Mononuclear cell (primary cell): Measurements from ENCODE around the gene PELO. TPM values are rescaled to one million over a fixed set of nuclear protein-coding genes. Genes with fewer than 3 reads are reported as not detected.
"Not testable (repeated sequence)": the region's sequence is repeated elsewhere in the genome, so short reads cannot be mapped to it uniquely, and the experiment has no call there.

Experiments
- H3K27me3 ChIP-seq: 2 replicates; pipeline ENCODE4 v1.6.0; 2011; ENCODE audit warnings: low read length, control low read depth; ENCODE audit not compliant: insufficient read depth
- H3K4me1 ChIP-seq: 2 replicates; pipeline ENCODE4 v1.5.1; 2011; ENCODE audit warnings: mild to moderate bottlenecking, low read length, control low read depth; ENCODE audit not compliant: insufficient read depth
- H3K4me3 ChIP-seq: 2 replicates; pipeline ENCODE4 v1.5.1; 2011; ENCODE audit warnings: mild to moderate bottlenecking, low read length, moderate library complexity
- H3K9me3 ChIP-seq: 2 replicates; pipeline ENCODE4 v1.5.1; 2011; ENCODE audit warnings: low read depth, mild to moderate bottlenecking, control low read depth, low read length
- total RNA-seq: library from RNA; depleted of rRNA; stranded (reverse); fragments of >200 nt; gene quantifications from one replicate; pipeline ENCODE4 v1.2.3, GENCODE V29; 2012

Gene PELO, protein sequence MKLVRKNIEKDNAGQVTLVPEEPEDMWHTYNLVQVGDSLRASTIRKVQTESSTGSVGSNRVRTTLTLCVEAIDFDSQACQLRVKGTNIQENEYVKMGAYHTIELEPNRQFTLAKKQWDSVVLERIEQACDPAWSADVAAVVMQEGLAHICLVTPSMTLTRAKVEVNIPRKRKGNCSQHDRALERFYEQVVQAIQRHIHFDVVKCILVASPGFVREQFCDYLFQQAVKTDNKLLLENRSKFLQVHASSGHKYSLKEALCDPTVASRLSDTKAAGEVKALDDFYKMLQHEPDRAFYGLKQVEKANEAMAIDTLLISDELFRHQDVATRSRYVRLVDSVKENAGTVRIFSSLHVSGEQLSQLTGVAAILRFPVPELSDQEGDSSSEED
- 4.2 TPM for total RNA-seq

DNA sequence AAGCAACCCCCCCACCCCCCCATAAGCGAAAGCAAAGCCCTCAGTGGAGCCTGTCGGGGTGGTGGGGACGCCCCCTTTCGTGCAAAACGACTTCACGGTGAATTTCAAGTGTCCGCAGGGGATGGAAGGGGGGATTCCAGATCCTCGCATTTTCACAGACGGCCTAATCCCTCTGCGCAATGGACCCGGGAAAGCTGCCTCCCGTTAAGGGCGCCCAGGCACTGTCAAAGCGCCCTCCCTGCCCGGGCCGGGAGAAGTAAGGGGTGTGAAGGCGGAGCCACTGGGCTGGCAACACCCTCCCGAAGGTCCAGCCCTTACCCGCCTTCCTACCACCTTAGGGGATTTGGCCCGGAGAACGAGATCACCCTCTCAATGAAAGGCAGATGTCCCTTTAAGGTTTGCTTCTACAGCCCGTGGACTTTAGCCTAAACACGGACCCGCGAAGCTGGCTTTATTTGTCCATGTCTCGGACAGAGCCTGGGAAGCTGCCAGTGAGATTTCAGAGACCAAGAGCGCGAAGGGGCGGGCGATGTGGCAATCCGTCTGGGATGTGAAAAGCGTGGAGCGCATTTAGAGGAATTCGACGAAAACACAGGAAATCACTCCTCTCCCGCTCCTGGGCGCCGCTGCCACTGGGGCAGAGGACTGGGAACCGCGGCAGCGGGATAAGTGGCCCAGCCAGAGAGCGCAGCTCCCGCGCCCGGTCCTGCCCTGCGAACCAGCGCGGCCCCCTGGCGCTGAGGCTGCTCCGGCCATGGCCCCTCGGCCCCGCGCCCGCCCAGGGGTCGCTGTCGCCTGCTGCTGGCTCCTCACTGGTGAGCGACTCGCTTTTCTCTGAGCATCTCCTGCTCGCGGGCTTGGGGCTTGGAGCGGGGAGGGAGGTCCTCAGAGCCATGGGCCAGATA, at the start of gene PELO, which contains the start of gene ITGA1:
Gene PELO, plus strand, starts transcription at position 317 of the 905 bp plus-strand sequence. CDS start 12,479 bp downstream, outside the sequence.
Gene ITGA1, plus strand, starts transcription at position 317 of the 905 bp plus-strand sequence. Its CDS starts 438 bp downstream, at position 755.
- Histone ChIP-seq H3K9me3 (no peaks in the 10 kb centered on the region), H3K4me3 (peak within 1 kb of the TSS; percentile 55), H3K4me1 (peaks cover 36% of the 10 kb centered on the region), H3K27me3 (peaks cover 16% of the 10 kb centered on the region)

DNA sequence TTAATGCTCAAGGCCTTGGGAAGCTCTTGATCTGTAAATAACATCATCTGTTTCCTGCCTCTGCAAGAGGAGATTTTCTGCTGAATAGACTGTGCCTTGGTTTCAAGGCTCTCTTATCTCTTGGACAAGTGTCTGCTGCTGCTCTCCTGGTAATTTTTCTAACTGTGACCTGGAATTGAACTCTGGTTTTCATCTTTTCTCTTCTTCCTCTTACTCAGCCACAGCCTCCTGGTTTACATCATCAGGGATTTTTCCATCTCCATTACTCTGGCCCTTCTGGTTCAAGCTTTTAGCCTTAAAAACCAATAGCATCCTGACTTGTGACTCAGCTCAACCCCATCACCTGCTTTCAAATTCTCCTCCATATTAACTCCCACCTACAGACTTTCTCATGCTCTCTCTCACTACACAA, 49.6 kb upstream of the PELO start:
- Histone ChIP-seq H3K4me1 (peaks cover 5% of the 10 kb centered on the region), H3K9me3 (no peaks in the 10 kb centered on the region), H3K4me3 (no peak overlapping the region), H3K27me3 (no peaks in the 10 kb centered on the region)

DNA sequence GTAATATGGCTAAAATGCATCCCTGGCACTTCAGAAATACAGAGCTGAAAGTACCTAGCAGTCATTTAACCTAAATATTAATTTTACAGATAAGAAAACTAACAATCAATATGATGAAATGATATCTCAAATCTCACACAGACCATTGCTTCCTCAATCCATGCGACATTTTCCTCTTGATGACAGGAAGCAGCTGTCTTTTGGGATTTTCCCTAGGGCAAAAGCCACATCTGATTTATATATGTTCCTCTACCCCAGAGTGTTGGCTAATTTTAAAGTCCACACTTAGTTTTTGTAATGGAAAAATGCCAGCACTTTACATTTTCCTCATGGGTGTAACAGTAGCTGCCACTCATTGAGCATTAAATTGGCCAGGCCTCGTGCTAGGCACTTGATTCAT, 47.7 kb upstream of the PELO start:
- H3K4me1 ChIP-seq: peaks cover 5% of the 10 kb centered on the region
- no peaks in the 10 kb centered on the region for H3K27me3 ChIP-seq
- H3K4me3 ChIP-seq: no peak overlapping the region
- H3K9me3 ChIP-seq: no peaks in the 10 kb centered on the region

DNA sequence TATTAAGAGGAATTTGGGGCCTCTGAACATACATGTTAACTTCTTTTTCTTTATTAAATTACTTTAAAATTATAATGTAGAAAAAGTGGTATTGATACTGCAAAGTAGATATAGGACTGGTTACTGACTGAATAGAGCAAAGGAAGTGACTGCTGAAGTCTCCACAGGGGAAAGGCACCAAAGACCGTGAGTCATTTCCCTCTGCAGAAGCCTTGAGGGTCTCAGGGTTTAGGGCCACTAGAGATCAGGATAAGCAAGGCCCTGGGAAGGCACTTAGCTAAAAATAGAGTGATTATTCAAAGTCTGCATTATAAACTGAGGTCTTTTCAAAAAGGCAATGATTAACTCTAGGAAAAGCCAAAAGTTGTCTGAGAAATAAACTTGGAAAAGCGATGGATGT, 44.7 kb upstream of the PELO start:
- Histone ChIP-seq H3K4me1 (peaks cover 2% of the 10 kb centered on the region), H3K4me3 (no peak overlapping the region), H3K9me3 (no peaks in the 10 kb centered on the region), H3K27me3 (no peaks in the 10 kb centered on the region)

- Histone ChIP-seq H3K27me3 (no peaks in the 10 kb centered on the region), H3K9me3 (no peaks in the 10 kb centered on the region), H3K4me3 (no peak overlapping the region), H3K4me1 (no peaks in the 10 kb centered on the region)
These were observed 44.2 kb upstream of the PELO start for GRCh38 chr5:52743529-52743928.

DNA sequence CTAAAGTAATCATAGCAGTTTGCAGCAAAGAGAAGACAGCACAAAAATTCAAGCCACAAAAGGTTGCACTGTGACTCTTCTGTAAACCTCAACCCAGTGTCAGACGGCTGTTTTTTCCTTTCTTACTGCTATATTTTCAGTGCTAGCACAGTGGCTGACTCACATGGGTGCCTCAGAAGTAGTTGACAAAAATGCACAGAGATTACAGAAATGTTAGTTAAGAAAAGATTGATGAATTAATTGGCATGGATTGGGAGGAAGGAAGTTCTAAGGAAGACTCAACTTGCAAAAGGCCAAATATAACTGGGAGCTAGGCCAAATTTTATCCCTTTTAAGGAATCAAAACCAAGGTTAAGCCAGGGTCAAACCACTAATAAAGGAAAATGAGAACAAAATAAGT, 43.7 kb upstream of the PELO start:
- H3K27me3 ChIP-seq: no peaks in the 10 kb centered on the region
- H3K4me3 ChIP-seq: no peak overlapping the region
- no peaks in the 10 kb centered on the region for H3K9me3 ChIP-seq
- no peaks in the 10 kb centered on the region for H3K4me1 ChIP-seq

- not testable (repeated sequence) for H3K27me3 ChIP-seq, H3K4me1 ChIP-seq, H3K9me3 ChIP-seq, H3K4me3 ChIP-seq
These were observed 42.8 kb upstream of the PELO start for GRCh38 chr5:52744867-52745458.

DNA sequence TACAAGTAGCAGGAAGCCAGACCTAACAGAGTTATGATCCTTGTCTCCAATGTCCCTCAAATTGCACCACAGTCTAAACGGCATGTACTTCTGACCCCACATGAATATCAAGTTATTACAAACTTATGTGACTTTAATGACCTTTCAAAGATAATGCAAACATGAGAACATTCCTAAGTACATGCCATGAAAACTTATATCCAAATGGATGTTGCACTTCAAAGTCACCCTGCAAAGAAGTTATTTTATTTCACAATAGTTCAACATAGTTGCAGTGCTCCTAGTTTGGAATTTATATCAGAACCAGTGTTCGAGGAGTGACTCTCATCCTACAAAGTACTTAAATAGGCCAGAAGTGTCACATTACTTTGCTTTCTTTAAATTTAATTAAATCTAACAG, 41.2 kb upstream of the PELO start:
- H3K4me3 ChIP-seq: no peak overlapping the region
- no peaks in the 10 kb centered on the region for H3K27me3 ChIP-seq

GRCh38 chr5:52748590-52748989, 39.1 kb upstream of the PELO start:
- Histone ChIP-seq H3K4me1 (no peaks in the 10 kb centered on the region), H3K27me3 (no peaks in the 10 kb centered on the region), H3K4me3 (no peak overlapping the region), H3K9me3 (no peaks in the 10 kb centered on the region)

More for the DNA sequence above, 41.2 kb upstream of the PELO start:
- H3K9me3 ChIP-seq: no peaks in the 10 kb centered on the region
- H3K4me1 ChIP-seq: no peaks in the 10 kb centered on the region

DNA sequence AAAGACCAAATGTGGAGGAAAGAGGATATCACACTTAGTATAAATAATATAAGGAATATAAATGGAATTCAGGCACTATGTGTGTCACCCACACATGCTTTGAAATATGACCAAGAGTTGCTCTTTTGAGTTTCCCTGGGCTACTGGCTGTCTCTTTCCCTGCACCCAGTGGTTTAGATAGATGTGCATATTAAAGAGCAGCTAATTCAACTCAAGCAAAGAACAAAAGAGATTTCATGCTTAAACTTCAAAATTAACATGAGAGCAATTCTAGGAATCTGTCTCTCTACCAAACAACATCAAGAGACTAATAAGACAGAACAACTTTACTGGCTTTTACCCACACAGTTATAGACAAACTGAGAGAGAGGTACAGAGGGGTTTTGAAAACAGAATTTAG, 38.0 kb upstream of the PELO start:
- H3K4me1 ChIP-seq: no peaks in the 10 kb centered on the region
- no peaks in the 10 kb centered on the region for H3K9me3 ChIP-seq
- H3K27me3 ChIP-seq: no peaks in the 10 kb centered on the region
- H3K4me3 ChIP-seq: no peak overlapping the region

DNA sequence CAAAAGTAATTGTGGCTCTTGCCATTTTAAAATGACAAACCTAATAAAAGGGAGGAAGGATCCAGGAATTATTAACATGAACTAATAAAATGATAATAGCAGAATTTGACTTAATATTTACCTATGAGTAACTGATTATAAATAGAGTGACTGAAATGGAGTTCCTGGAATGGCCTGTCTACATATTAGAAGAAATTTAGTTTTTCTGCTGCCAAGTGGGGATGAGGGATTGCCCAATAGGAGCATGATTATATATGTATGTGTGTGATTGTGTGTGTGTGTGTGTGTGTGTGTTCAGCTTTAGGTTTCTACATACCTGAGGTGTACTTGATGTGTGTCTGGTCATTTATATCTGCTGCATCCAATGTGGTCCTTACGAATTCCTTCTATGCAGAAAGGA, 36.6 kb upstream of the PELO start:
- no peaks in the 10 kb centered on the region for H3K9me3 ChIP-seq
- H3K4me3 ChIP-seq: no peak overlapping the region
- H3K4me1 ChIP-seq: no peaks in the 10 kb centered on the region
- no peaks in the 10 kb centered on the region for H3K27me3 ChIP-seq

DNA sequence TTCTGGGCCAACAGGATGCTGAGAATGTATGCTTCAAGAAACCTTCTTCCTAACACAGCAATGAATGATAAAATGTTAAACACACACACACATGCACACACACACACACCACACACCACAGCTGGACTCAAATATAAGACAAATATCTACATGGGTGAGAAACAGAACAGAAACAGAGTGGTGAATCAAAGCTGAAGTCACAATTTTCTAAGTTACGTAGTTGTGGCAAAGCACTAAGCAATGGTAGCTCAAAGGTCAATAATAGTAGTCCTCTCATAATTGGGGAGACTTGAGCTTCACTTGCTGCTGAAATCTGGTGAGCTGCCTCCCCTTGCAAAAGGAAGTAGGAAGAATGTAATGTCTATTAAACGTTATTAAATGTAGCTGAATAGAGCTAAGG, 33.7 kb upstream of the PELO start:
- Histone ChIP-seq H3K27me3 (no peaks in the 10 kb centered on the region), H3K4me1 (peaks cover 5% of the 10 kb centered on the region), H3K4me3 (no peak overlapping the region), H3K9me3 (no peaks in the 10 kb centered on the region)

DNA sequence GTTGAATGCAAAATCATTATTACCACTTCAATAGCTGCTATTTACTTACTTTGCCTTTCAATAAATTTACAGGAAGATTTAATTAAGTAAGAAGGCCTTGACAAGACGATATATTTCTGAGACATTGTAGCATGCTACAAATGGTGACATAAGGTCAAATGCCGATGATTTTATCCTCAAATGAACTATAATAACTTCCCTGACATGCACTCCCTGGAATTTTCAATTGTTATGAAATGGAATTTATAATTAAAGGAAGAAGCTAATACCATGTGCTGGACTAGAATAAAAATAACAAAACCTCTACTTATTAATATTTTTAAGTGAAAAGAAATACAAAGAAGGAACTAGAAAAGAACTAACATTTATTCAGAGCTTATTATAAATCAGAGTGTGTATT, 30.2 kb upstream of the PELO start:
- Histone ChIP-seq H3K4me1 (peaks cover 6% of the 10 kb centered on the region), H3K4me3 (no peak overlapping the region), H3K27me3 (no peaks in the 10 kb centered on the region), H3K9me3 (no peaks in the 10 kb centered on the region)

GRCh38 chr5:52758014-52758413, 29.7 kb upstream of the PELO start:
- H3K4me1 ChIP-seq: peaks cover 6% of the 10 kb centered on the region
- H3K27me3 ChIP-seq: no peaks in the 10 kb centered on the region
- no peak overlapping the region for H3K4me3 ChIP-seq
- no peaks in the 10 kb centered on the region for H3K9me3 ChIP-seq

- Histone ChIP-seq H3K27me3 (no peaks in the 10 kb centered on the region), H3K4me3 (no peak overlapping the region), H3K9me3 (no peaks in the 10 kb centered on the region), H3K4me1 (peaks cover 6% of the 10 kb centered on the region)
These were observed 28.4 kb upstream of the PELO start for GRCh38 chr5:52759331-52759730.
